Natural killer cell (primary cell): ENCODE data around the gene TPP2. TPM values are rescaled to one million over a fixed set of nuclear protein-coding genes. Genes with fewer than 3 reads are reported as not detected.
A peak's percentile ranks its signal among the peaks of the same experiment; 100 is the strongest.

Experiments used
- ATAC-seq, 3 donors: fragments of 150-1000 bp in 2 of 3; fragments of 200-7000 bp in 1 of 3; cut with Tn5 transposase; 1 replicate in 1 of 3; 2 replicates in 2 of 3; pipeline ENCODE4 v1.10.0; 2021; ENCODE audit warnings: mild to moderate bottlenecking in 2 of 3, moderate library complexity in 2 of 3
- DNase-seq, 2 donors: peaks; one replicate each; pipeline versions ENCODE4 v3.0.0 to v3.0.0-alpha.2; 2013 to 2021; ENCODE audit warnings: mixed read lengths in 1 of 2
- H3K27ac ChIP-seq: one replicate; pipeline ENCODE4 v1.5.1; 2013; ENCODE audit warnings: mild to moderate bottlenecking, low read length
- H3K27me3 ChIP-seq: one replicate; pipeline ENCODE4 v1.6.1; 2013; ENCODE audit warnings: low read length; ENCODE audit not compliant: control insufficient read depth, insufficient read depth
- H3K36me3 ChIP-seq: one replicate; pipeline ENCODE4 v1.6.1; 2013; ENCODE audit warnings: low read length; ENCODE audit not compliant: control insufficient read depth, insufficient read depth
- H3K4me1 ChIP-seq: one replicate; pipeline ENCODE4 v1.6.1; 2013; ENCODE audit warnings: low read length; ENCODE audit not compliant: control insufficient read depth, insufficient read depth
- H3K4me3 ChIP-seq: one replicate; pipeline ENCODE4 v1.5.1; 2013; ENCODE audit warnings: low read length
- H3K9me3 ChIP-seq: one replicate; pipeline ENCODE4 v1.6.1; 2013; ENCODE audit warnings: low read length; ENCODE audit not compliant: control insufficient read depth, insufficient read depth
- H3K27ac Mint-ChIP-seq, 2 donors: one replicate each; pipeline ENCODE4 v1.8.0; 2022; ENCODE audit warnings: mild to moderate bottlenecking in 2 of 2, mixed read lengths in 2 of 2, moderate library complexity in 1 of 2
- H3K27me3 Mint-ChIP-seq, 2 donors: one replicate each; pipeline ENCODE4 v1.8.0; 2022; ENCODE audit warnings: low read depth in 2 of 2, mixed read lengths in 2 of 2
- H3K36me3 Mint-ChIP-seq: one replicate; pipeline ENCODE4 v1.8.0; 2022; ENCODE audit warnings: mixed read lengths
- H3K4me1 Mint-ChIP-seq, 2 donors: one replicate each; pipeline ENCODE4 v1.8.0; 2022; ENCODE audit warnings: mixed read lengths in 2 of 2
- H3K4me3 Mint-ChIP-seq: one replicate; pipeline ENCODE4 v1.8.0; 2022; ENCODE audit warnings: mild to moderate bottlenecking, moderate library complexity, mixed read lengths
- H3K9me3 Mint-ChIP-seq, 2 donors: one replicate each; pipeline ENCODE4 v1.8.0; 2022; ENCODE audit warnings: mixed read lengths in 2 of 2
- WGBS: methylation state at CpG from one replicate; pipeline ENCODE4 v1.1.7; 2013; ENCODE audit warnings: missing lambda C conversion rate; ENCODE audit not compliant: insufficient coverage; 5-methylcytosine and 5-hydroxymethylcytosine counted together
- intact Hi-C: fragments of 100-400 bp; cut with micrococcal nuclease; formaldehyde crosslinking; loops from one replicate; pipeline ENCODE4 v1.14.2; 2022
- total RNA-seq, 4 donors: library from RNA; stranded (reverse); fragments of 120-200 nt in 1 of 4; gene quantifications; one replicate each; pipeline versions ENCODE4 v1.2.3 to v1.2.4, GENCODE V29; 2013 to 2022
- TF ChIP-seq, protein P1 (sequence below): fragments of 200-600 bp; IDR thresholded peaks from one replicate; pipeline ENCODE4 v1.8.0; 2022; ENCODE audit warnings: antibody characterized with exemption

The TPP2 gene
- total RNA-seq, 3 donors from 2014 or later (not counting 1 experiment from before 2014, with no cell fraction given) = 128 to 147 (median 136) TPM

- peaks cover 11% of the 10 kb centered on the region for H3K36me3 Mint-ChIP-seq
- Histone ChIP-seq H3K27ac (no peak overlapping the region), H3K36me3 (peaks cover 50% of the 10 kb centered on the region), H3K27me3 (no peaks in the 10 kb centered on the region), H3K4me3 (no peak overlapping the region), H3K4me1 (peaks cover 4% of the 10 kb centered on the region), H3K9me3 (no peaks in the 10 kb centered on the region)
- WGBS = 100% methylated on average over 3 of the region's 3 CpGs
- no peak for ATAC-seq
- intact Hi-C loops = no loop called here
- H3K4me3 Mint-ChIP-seq = no peak overlapping the region
- peak overlapping the region; percentile 70 to 72 for H3K27ac Mint-ChIP-seq
- H3K9me3 Mint-ChIP-seq = no peaks in the 10 kb centered on the region
- no peaks in the 10 kb centered on the region for H3K27me3 Mint-ChIP-seq
- H3K4me1 Mint-ChIP-seq = peaks cover 13 to 26% of the 10 kb centered on the region in 2 donors
- TF ChIP-seq, protein P1, sequence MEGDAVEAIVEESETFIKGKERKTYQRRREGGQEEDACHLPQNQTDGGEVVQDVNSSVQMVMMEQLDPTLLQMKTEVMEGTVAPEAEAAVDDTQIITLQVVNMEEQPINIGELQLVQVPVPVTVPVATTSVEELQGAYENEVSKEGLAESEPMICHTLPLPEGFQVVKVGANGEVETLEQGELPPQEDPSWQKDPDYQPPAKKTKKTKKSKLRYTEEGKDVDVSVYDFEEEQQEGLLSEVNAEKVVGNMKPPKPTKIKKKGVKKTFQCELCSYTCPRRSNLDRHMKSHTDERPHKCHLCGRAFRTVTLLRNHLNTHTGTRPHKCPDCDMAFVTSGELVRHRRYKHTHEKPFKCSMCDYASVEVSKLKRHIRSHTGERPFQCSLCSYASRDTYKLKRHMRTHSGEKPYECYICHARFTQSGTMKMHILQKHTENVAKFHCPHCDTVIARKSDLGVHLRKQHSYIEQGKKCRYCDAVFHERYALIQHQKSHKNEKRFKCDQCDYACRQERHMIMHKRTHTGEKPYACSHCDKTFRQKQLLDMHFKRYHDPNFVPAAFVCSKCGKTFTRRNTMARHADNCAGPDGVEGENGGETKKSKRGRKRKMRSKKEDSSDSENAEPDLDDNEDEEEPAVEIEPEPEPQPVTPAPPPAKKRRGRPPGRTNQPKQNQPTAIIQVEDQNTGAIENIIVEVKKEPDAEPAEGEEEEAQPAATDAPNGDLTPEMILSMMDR = no peak
- no peak for DNase-seq
Measured at GRCh38 chr13:102679449-102680132, 82.8 kb downstream of the TPP2 start.

DNA sequence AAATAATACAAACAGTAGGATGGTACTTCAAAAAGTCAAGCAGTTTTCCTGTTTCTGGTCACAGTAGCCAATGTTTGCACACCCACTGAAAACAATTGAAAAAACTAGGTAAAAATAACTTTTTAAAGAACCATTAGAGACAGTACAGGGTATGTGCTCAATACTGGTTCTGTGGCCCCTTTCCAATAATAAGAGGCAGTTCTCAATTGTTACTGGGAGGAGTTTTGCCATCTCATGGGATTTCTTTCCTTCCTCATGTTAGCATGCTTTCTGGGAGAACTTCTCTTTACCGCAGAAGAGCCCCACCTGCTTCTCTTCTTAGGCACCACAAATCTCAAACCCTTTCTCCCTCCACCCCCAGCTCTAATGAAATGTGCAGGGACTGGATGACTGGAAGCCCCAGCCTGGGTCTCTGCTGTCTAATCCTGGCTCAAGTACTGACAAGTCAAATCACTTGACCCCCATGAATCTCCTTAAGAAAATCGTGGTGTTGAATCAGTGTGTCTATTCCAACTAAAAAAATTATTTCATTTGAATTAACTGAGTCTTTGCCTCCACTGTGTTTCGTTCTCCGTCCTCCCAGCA lies 83.4 kb downstream of the TPP2 start:
- Mint-ChIP-seq H3K9me3 (no peaks in the 10 kb centered on the region), H3K4me3 (no peak overlapping the region), H3K36me3 (peaks cover 11% of the 10 kb centered on the region), H3K4me1 (peaks cover 13 to 26% of the 10 kb centered on the region in 2 donors), H3K27me3 (no peaks in the 10 kb centered on the region), H3K27ac (peak overlapping the region; percentile 70 to 72)
- H3K36me3 ChIP-seq = peaks cover 43% of the 10 kb centered on the region
- ATAC-seq (no peak), DNase-seq (no peak)
- no peaks in the 10 kb centered on the region for H3K27me3 ChIP-seq
- H3K4me1 ChIP-seq = peaks cover 4% of the 10 kb centered on the region
- WGBS = 87% methylated on average over 4 of the region's 4 CpGs
- H3K4me3 ChIP-seq = no peak overlapping the region
- no peak overlapping the region for H3K27ac ChIP-seq
- TF ChIP-seq, protein P1 = no peak
- no peaks in the 10 kb centered on the region for H3K9me3 ChIP-seq
- intact Hi-C loops = no loop called here

DNA sequence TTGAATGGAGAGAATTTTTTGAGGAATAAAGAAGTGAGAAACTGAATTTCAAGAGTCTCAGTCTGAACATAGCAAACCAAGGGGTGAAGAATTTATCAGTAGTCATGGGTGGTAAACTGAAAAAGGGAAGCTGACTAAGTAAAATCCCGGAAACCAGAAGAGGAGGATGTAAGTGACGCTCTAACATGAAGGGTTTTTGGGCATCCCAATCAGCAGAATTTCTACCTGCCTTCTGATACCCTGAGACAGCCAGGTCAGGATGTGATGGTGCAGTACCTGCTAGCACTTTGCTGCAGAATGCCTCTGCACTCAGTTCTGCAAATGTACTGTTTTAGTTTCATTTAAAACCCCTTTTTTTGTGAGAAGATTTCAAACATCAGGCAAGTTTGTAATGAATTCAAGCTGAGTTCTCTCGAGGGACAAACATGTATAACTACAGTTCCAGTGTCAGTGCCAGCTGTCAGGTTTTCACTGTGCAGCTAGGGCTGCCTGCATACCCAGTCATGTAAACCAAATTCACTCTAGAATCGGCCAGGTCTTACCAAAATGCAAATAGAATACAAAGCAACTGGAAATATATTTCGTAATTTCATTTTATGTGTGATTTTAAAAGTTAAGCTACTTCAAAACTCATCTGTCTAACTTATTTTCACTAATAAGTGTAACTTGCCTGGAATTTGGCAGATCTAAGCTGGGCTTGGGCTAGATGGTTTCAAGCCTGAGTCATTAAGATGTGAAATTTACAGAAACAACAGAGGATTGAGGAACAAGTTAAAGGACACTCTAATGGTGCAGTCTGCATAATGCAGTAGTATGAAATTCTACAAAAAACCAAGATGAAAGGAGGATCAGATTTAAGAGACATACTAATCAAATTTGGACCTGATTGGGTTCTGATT lies 84.3 kb downstream of the TPP2 start:
- WGBS = 39% methylated on average over 4 of the region's 5 CpGs
- Histone ChIP-seq H3K9me3 (no peaks in the 10 kb centered on the region), H3K4me1 (peaks cover 7% of the 10 kb centered on the region), H3K27ac (no peak overlapping the region), H3K27me3 (no peaks in the 10 kb centered on the region), H3K36me3 (peaks cover 36% of the 10 kb centered on the region), H3K4me3 (no peak overlapping the region)
- Mint-ChIP-seq H3K27me3 (no peaks in the 10 kb centered on the region), H3K4me1 (peaks cover 16 to 30% of the 10 kb centered on the region in 2 donors), H3K36me3 (peaks cover 11% of the 10 kb centered on the region), H3K4me3 (no peak overlapping the region), H3K27ac (peak overlapping the region; percentile 70 to 72), H3K9me3 (no peaks in the 10 kb centered on the region)
- DNase-seq (peak in 1 of 2 donors; percentile 43), ATAC-seq (peak; percentile 36 to 76 (median 60))
- TF ChIP-seq, protein P1 = no peak
- intact Hi-C loops = no loop called here
